HCT116 (cell line): ENCODE data around the gene FNDC8. TPM values are rescaled to one million over a fixed set of nuclear protein-coding genes. Genes with fewer than 3 reads are reported as not detected.

ENCODE experiments used
- ATAC-seq: fragments of 200-7000 bp; cut with Tn5 transposase; 2 replicates; pipeline ENCODE4 v1.9.1; 2020; ENCODE audit warnings: mild to moderate bottlenecking, moderate library complexity
- BruUV-seq: library from RNA; stranded (reverse); fragments of 400-500 nt; replicated peaks from 2 replicates; lab custom pipeline; 2021; lab: Mats Ljungman, UMichigan
- CTCF ChIA-PET: fragments of 300-600 bp; sonication (Branson Sonifier 250); formaldehyde crosslinking; loops from one replicate; lab custom pipeline; 2021; ENCODE audit warnings: antibody characterized with exemption; lab: Charles Lee
- POLR2A ChIA-PET: fragments of 300-600, 350-600 bp; sonication (Branson Sonifier 250); formaldehyde crosslinking; loops from one replicate; lab custom pipeline; 2021; ENCODE audit warnings: antibody characterized with exemption; lab: Charles Lee
- RAD21 ChIA-PET, 2 experiments: fragments of 300-600 bp; sonication (Branson Sonifier 250); formaldehyde crosslinking; loops; one replicate each; lab custom pipeline; 2023; ENCODE audit warnings: low total read pairs in 2 of 2; ENCODE audit not compliant: uncharacterized antibody in 2 of 2, unreplicated experiment in 2 of 2, low non-redundant PET in 1 of 2; lab: Charles Lee
- DNase-seq: peaks from one replicate; pipeline ENCODE4 v3.0.0-alpha.2; 2010; ENCODE audit warnings: low read depth, low spot score
- H2AFZ ChIP-seq: fragments of 200-600 bp; shearing (Covaris generic), sonication (generic); 2 replicates; pipeline ENCODE4 v1.6.1; 2017; ENCODE audit warnings: low read depth, mixed run types, mixed read lengths, antibody characterized with exemption, low read length; ENCODE audit not compliant: poor library complexity, severe bottlenecking
- H3K27ac ChIP-seq: 2 replicates; pipeline ENCODE4 v1.5.1; 2012; ENCODE audit warnings: low read depth, low read length
- H3K27me3 ChIP-seq: fragments of 200-600 bp; sonication (generic); 2 replicates; pipeline ENCODE4 v1.6.1; 2016; ENCODE audit warnings: mixed run types, low read length, mixed read lengths; ENCODE audit not compliant: insufficient read depth
- H3K36me3 ChIP-seq, 2 experiments: fragments of 200-500 bp in 1 of 2; fragments of 200-600 bp in 1 of 2; sonication (Bioruptor generic) in 1 of 2; sonication (generic) in 1 of 2; 2 replicates each; pipeline versions ENCODE4 v1.5.1 to v1.6.1; 2014 to 2016; ENCODE audit warnings: low read length in 2 of 2, inconsistent platforms in 1 of 2, mixed read lengths in 1 of 2, mixed run types in 1 of 2; ENCODE audit not compliant: insufficient read depth in 2 of 2, control insufficient read depth in 1 of 2
- H3K4me1 ChIP-seq, 2 experiments: fragments of 200-600 bp in 1 of 2; sonication (generic) in 1 of 2; 2 replicates each; pipeline versions ENCODE4 v1.5.1 to v1.6.1; 2012 to 2017; ENCODE audit warnings: low read length in 2 of 2, inconsistent platforms in 1 of 2, mild to moderate bottlenecking in 1 of 2, mixed read lengths in 1 of 2, mixed run types in 1 of 2, moderate library complexity in 1 of 2; ENCODE audit not compliant: insufficient read depth in 2 of 2, control insufficient read depth in 1 of 2
- H3K4me2 ChIP-seq: fragments of 200-600 bp; sonication (generic); 2 replicates; pipeline ENCODE4 v1.6.1; 2017; ENCODE audit warnings: mixed run types, low read length, mixed read lengths
- H3K4me3 ChIP-seq, 2 experiments: fragments of 200-600 bp in 1 of 2; sonication (generic) in 1 of 2; replicated peaks in 1 of 2; 2 replicates each; pipeline ENCODE4 v1.5.1; 2011 to 2016; ENCODE audit warnings: low read length in 2 of 2, control low read depth in 1 of 2, low read depth in 1 of 2, mild to moderate bottlenecking in 1 of 2, mixed read lengths in 1 of 2, mixed run types in 1 of 2
- H3K79me2 ChIP-seq: fragments of 200-600 bp; sonication (generic); 2 replicates; pipeline ENCODE4 v1.6.1; 2017; ENCODE audit warnings: mild to moderate bottlenecking, mixed run types, low read length, moderate library complexity, mixed read lengths; ENCODE audit not compliant: insufficient read depth
- H3K9ac ChIP-seq: fragments of 200-600 bp; sonication (generic); 2 replicates; pipeline ENCODE4 v1.6.1; 2016; ENCODE audit warnings: low read length, mixed read lengths
- H3K9me2 ChIP-seq: fragments of 200-600 bp; sonication (generic), shearing (Covaris generic); 2 replicates; pipeline ENCODE4 v1.6.1; 2017; ENCODE audit warnings: mixed run types, mild to moderate bottlenecking, moderate library complexity; ENCODE audit not compliant: insufficient read depth
- H3K9me3 ChIP-seq, 2 experiments: fragments of 200-500 bp in 1 of 2; fragments of 200-600 bp in 1 of 2; sonication (Bioruptor generic) in 1 of 2; sonication (generic) in 1 of 2; 2 replicates each; pipeline ENCODE4 v1.6.1; 2014 to 2017; ENCODE audit warnings: low read length in 2 of 2, mixed read lengths in 2 of 2, inconsistent platforms in 1 of 2, low read depth in 1 of 2, mild to moderate bottlenecking in 1 of 2, mixed run types in 1 of 2, moderate library complexity in 1 of 2; ENCODE audit not compliant: control insufficient read depth in 1 of 2, insufficient read depth in 1 of 2
- H4K20me1 ChIP-seq: fragments of 200-600 bp; sonication (generic), shearing (Covaris generic); 2 replicates; pipeline ENCODE4 v1.6.1; 2017; ENCODE audit warnings: mixed run types, mild to moderate bottlenecking, moderate library complexity; ENCODE audit not compliant: insufficient read depth
- ELF1 ChIP-seq: IDR thresholded peaks from 2 replicates; pipeline ENCODE4 v1.6.1; 2012; ENCODE audit warnings: low read depth, borderline replicate concordance
- EZH2phosphoT487 ChIP-seq: fragments of 200-600 bp; IDR thresholded peaks from 2 replicates; pipeline ENCODE4 v1.6.1; 2018; ENCODE audit warnings: antibody characterized with exemption, borderline replicate concordance
- POLR2AphosphoS5 ChIP-seq: IDR thresholded peaks from 2 replicates; pipeline ENCODE4 v1.6.1; 2011; ENCODE audit warnings: mild to moderate bottlenecking, low read depth, low read length, moderate library complexity
- SIN3A ChIP-seq: IDR thresholded peaks from 2 replicates; pipeline ENCODE4 v1.6.1; 2012; ENCODE audit warnings: low read depth
- SP1 ChIP-seq: IDR thresholded peaks from 2 replicates; pipeline ENCODE4 v1.6.1; 2012; ENCODE audit warnings: low read depth
- intact Hi-C: fragments of 100-400 bp; cut with micrococcal nuclease; formaldehyde crosslinking; loops from 2 replicates; pipeline ENCODE4 v1.10.0; 2022
- total RNA-seq: library from RNA; stranded (reverse); gene quantifications from one replicate; pipeline ENCODE4 v1.2.1, GENCODE V29; 2021; ENCODE audit not compliant: unreplicated experiment

The FNDC8 gene
- total RNA-seq, 1 experiment from 2014 or later = not detected

DNA sequence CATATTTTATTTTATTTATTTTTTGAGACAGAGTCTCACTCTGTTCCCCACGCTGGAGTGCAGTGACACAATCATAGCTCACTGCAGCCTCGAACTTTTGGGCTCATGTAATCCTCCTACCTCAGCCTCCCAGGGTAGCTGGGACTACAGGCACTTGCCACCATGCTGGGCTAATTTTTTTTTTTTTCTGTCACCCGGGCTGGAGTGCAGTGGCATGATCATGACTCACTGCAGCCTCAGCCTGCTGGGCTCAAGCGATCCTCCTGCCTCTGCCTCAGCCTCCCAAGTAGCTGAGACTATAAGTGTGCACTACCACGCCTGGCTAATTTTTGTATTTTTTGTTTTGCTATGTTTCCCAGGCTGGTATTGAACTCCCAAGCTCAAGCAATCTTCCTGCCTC is 43.3 kb downstream of the FNDC8 start:
- Histone ChIP-seq H4K20me1 (no peaks in the 10 kb centered on the region), H3K27ac (no peak overlapping the region), H3K4me1 (no peaks in the 10 kb centered on the region), H3K27me3 (0 out of 2 replicates have a peak, but pooled peaks cover 7% of the 10 kb centered on the region), H3K4me3 (no peak overlapping the region), H3K9ac (no peak overlapping the region), H3K4me2 (no peak overlapping the region), H3K9me3 (no peaks in the 10 kb centered on the region), H3K79me2 (no peaks in the 10 kb centered on the region), H3K9me2 (no peaks in the 10 kb centered on the region; the same call in 1 of the 2 replicates), H2AFZ (no peak overlapping the region), H3K36me3 (no peaks in the 10 kb centered on the region)
- ChIA-PET RAD21 (no interaction called here), POLR2A (no interaction called here), CTCF (no interaction called here)
- intact Hi-C loops = no loop called here
- TF ChIP-seq ELF1 (no peak), SP1 (no peak), EZH2phosphoT487 (no peak), POLR2AphosphoS5 (no peak)
- no peak for DNase-seq
- no TSS peak for BruUV-seq
- no peak for ATAC-seq

- ChIA-PET CTCF (interaction anchor here (0.9 kb wide), 1 partner anchor 367 kb away, joined by 3 read pairs; no protein-coding TSS in a partner anchor), POLR2A (no interaction called here), RAD21 (no interaction called here)
- no peak for TF ChIP-seq SIN3A
- Histone ChIP-seq H3K9me3 (no peaks in the 10 kb centered on the region), H3K27me3 (0 out of 2 replicates have a peak, but pooled peaks cover 4% of the 10 kb centered on the region), H3K79me2 (no peaks in the 10 kb centered on the region), H3K27ac (no peak overlapping the region), H3K9ac (no peak overlapping the region), H3K4me2 (no peak overlapping the region), H3K4me1 (no peaks in the 10 kb centered on the region), H2AFZ (no peak overlapping the region), H3K36me3 (no peaks in the 10 kb centered on the region), H3K4me3 (no peak overlapping the region), H4K20me1 (no peaks in the 10 kb centered on the region), H3K9me2 (no peaks in the 10 kb centered on the region; the same call in 1 of the 2 replicates)
- ATAC-seq (no peak), DNase-seq (no peak)
- BruUV-seq = no TSS peak
- intact Hi-C loops = no loop called here
These were observed 45.1 kb downstream of the FNDC8 start for GRCh38 chr17:35166526-35166925.
